MM.1S (cell line): ENCODE results near the gene CAPN11.

Experiments
- DNase-seq: peaks from one replicate; pipeline ENCODE4 v3.0.0-alpha.2; 2015
- H2AFZ ChIP-seq: fragments of 300-600 bp; sonication (generic); 2 replicates; pipeline ENCODE4 v1.6.0; 2016; ENCODE audit warnings: antibody characterized with exemption, low read length
- H3F3A ChIP-seq: fragments of 300-600 bp; sonication (generic); 2 replicates; pipeline ENCODE4 v1.6.1; 2016; ENCODE audit warnings: mild to moderate bottlenecking, antibody characterized with exemption, low read length, moderate library complexity, mixed read lengths; ENCODE audit not compliant: insufficient read depth
- H3K27ac ChIP-seq: fragments of 300-600 bp; sonication (generic); 2 replicates; pipeline ENCODE4 v1.5.1; 2016; ENCODE audit warnings: mild to moderate bottlenecking, low read length
- H3K27me3 ChIP-seq: fragments of 300-600 bp; sonication (generic); replicated peaks from 2 replicates; pipeline ENCODE4 v1.6.0; 2016; ENCODE audit warnings: low read length; ENCODE audit not compliant: insufficient read depth
- H3K36me3 ChIP-seq: fragments of 300-600 bp; sonication (generic); replicated peaks from 2 replicates; pipeline ENCODE4 v1.6.1; 2016; ENCODE audit warnings: mild to moderate bottlenecking, low read length, mixed read lengths; ENCODE audit not compliant: insufficient read depth
- H3K4me1 ChIP-seq: fragments of 300-600 bp; sonication (generic); 2 replicates; pipeline ENCODE4 v1.6.1; 2016; ENCODE audit warnings: low read length, mixed read lengths
- H3K4me2 ChIP-seq: fragments of 300-600 bp; sonication (generic); 2 replicates; pipeline ENCODE4 v1.6.0; 2016; ENCODE audit warnings: low read depth, low read length
- H3K4me3 ChIP-seq: fragments of 300-600 bp; sonication (generic); 2 replicates; pipeline ENCODE4 v1.5.1; 2016; ENCODE audit warnings: low read length, mixed read lengths
- H3K79me2 ChIP-seq: fragments of 300-600 bp; sonication (generic); 2 replicates; pipeline ENCODE4 v1.6.1; 2016; ENCODE audit warnings: mixed run types, low read length, mixed read lengths
- H3K9ac ChIP-seq: fragments of 300-600 bp; sonication (generic); 2 replicates; pipeline ENCODE4 v1.6.1; 2016; ENCODE audit warnings: low read length, mixed read lengths
- H3K9me2 ChIP-seq: fragments of 300-600 bp; sonication (generic); replicated peaks from 2 replicates; pipeline ENCODE4 v1.6.1; 2016; ENCODE audit warnings: mild to moderate bottlenecking, low read length, mixed read lengths; ENCODE audit not compliant: insufficient read depth
- H3K9me3 ChIP-seq: fragments of 300-600 bp; sonication (generic); replicated peaks from 2 replicates; pipeline ENCODE4 v1.6.1; 2016; ENCODE audit warnings: mild to moderate bottlenecking, low read length, mixed read lengths; ENCODE audit not compliant: insufficient read depth
- H4K20me1 ChIP-seq: fragments of 300-600 bp; sonication (generic); 2 replicates; pipeline ENCODE4 v1.6.1; 2016; ENCODE audit warnings: mild to moderate bottlenecking, low read length, moderate library complexity, mixed read lengths; ENCODE audit not compliant: insufficient read depth
- CTCF ChIP-seq: fragments of 300-600 bp; sonication (generic); IDR thresholded peaks from 2 replicates; pipeline ENCODE4 v1.5.1; 2016; ENCODE audit warnings: antibody characterized with exemption, low read length, mixed read lengths
- EZH2 ChIP-seq: fragments of 300-600 bp; sonication (generic); optimal IDR thresholded peaks from 2 replicates; pipeline ENCODE3; 2017; ENCODE audit warnings: low read depth, mild to moderate bottlenecking, antibody characterized with exemption, low read length, mixed read lengths
- EZH2phosphoT487 ChIP-seq: fragments of 300-600 bp; sonication (generic); IDR thresholded peaks from 2 replicates; pipeline ENCODE4 v1.6.1; 2018; ENCODE audit warnings: antibody characterized with exemption, low read length

Gene CAPN11

GRCh38 chr6:44152109-44152461, 6.5 kb upstream of the CAPN11 start:
- Histone ChIP-seq H3K9me3 (no peaks in the 10 kb centered on the region), H3K27ac (no peak overlapping the region), H3K4me3 (no peak overlapping the region), H3K27me3 (no peaks in the 10 kb centered on the region), H3K9me2 (no peaks in the 10 kb centered on the region), H3K36me3 (no peaks in the 10 kb centered on the region), H3K79me2 (no peaks in the 10 kb centered on the region), H2AFZ (no peak overlapping the region), H3K9ac (no peak overlapping the region), H4K20me1 (no peaks in the 10 kb centered on the region), H3K4me1 (no peaks in the 10 kb centered on the region), H3F3A (no peaks in the 10 kb centered on the region), H3K4me2 (no peak overlapping the region)
- no peak for TF ChIP-seq EZH2phosphoT487
- TF ChIP-seq CTCF, result no peak
- TF ChIP-seq EZH2, result no peak
- DNase-seq, result no peak

GRCh38 chr6:44152533-44152932, 6.1 kb upstream of the CAPN11 start:
- H3K27ac ChIP-seq, result no peak overlapping the region

GRCh38 chr6:44154067-44154466, 4.6 kb upstream of the CAPN11 start:
- no peak overlapping the region for H3K4me3 ChIP-seq
- no peak overlapping the region for H2AFZ ChIP-seq
- DNase-seq, result no peak
- no peaks in the 10 kb centered on the region for H3K9me2 ChIP-seq
- no peaks in the 10 kb centered on the region for H4K20me1 ChIP-seq
- H3K4me2 ChIP-seq, result no peak overlapping the region
- no peak for TF ChIP-seq EZH2
- H3F3A ChIP-seq, result no peaks in the 10 kb centered on the region
- no peaks in the 10 kb centered on the region for H3K36me3 ChIP-seq
- H3K27me3 ChIP-seq, result no peaks in the 10 kb centered on the region
- H3K4me1 ChIP-seq, result no peaks in the 10 kb centered on the region
- H3K9ac ChIP-seq, result no peak overlapping the region
- no peaks in the 10 kb centered on the region for H3K9me3 ChIP-seq
- H3K79me2 ChIP-seq, result no peaks in the 10 kb centered on the region
- no peak overlapping the region for H3K27ac ChIP-seq

More at GRCh38 chr6:44152533-44152932, 6.1 kb upstream of the CAPN11 start:
- no peak for TF ChIP-seq CTCF
- TF ChIP-seq EZH2, result no peak
- no peaks in the 10 kb centered on the region for H3F3A ChIP-seq
- no peak overlapping the region for H2AFZ ChIP-seq
- H3K4me2 ChIP-seq, result no peak overlapping the region
- H3K9me2 ChIP-seq, result no peaks in the 10 kb centered on the region
- H3K36me3 ChIP-seq, result no peaks in the 10 kb centered on the region
- no peaks in the 10 kb centered on the region for H3K27me3 ChIP-seq
- H3K9me3 ChIP-seq, result no peaks in the 10 kb centered on the region
- DNase-seq, result no peak
- H3K79me2 ChIP-seq, result no peaks in the 10 kb centered on the region
- no peaks in the 10 kb centered on the region for H3K4me1 ChIP-seq
- H3K4me3 ChIP-seq, result no peak overlapping the region
- no peak overlapping the region for H3K9ac ChIP-seq
- no peaks in the 10 kb centered on the region for H4K20me1 ChIP-seq

- Histone ChIP-seq H3F3A (no peaks in the 10 kb centered on the region), H4K20me1 (no peaks in the 10 kb centered on the region), H3K9me2 (no peaks in the 10 kb centered on the region), H3K4me2 (no peak overlapping the region), H2AFZ (no peak overlapping the region), H3K79me2 (no peaks in the 10 kb centered on the region), H3K36me3 (no peaks in the 10 kb centered on the region), H3K27ac (no peak overlapping the region), H3K27me3 (no peaks in the 10 kb centered on the region), H3K4me3 (no peak overlapping the region), H3K4me1 (0 out of 2 replicates have a peak, but pooled peaks cover 5% of the 10 kb centered on the region), H3K9me3 (no peaks in the 10 kb centered on the region), H3K9ac (no peak overlapping the region)
- no peak for TF ChIP-seq EZH2
- TF ChIP-seq CTCF, result no peak
- no peak for TF ChIP-seq EZH2phosphoT487
- no peak for DNase-seq
Observed at GRCh38 chr6:44156494-44157151, 2.0 kb upstream of the CAPN11 start.
